Measurements from ENCODE around the gene GFOD2. TPM values are rescaled to one million over a fixed set of nuclear protein-coding genes. Genes with fewer than 3 reads are reported as not detected.

GFOD2 gene
- total RNA-seq, 1 experiment from 2014 or later: 10.7 TPM

GRCh38 chr16:67659675-67660563 lies 59.2 kb downstream of the GFOD2 start, which contains the start of gene ACD:
Gene ACD (minus strand): TSS chr16:67660260. CDS start chr16:67660220, 40 bp downstream.
- DNase-seq (ENCODE audit: low spot score): peak; percentile 71

GRCh38 chr16:67658849-67659674 lies 60.1 kb downstream of the GFOD2 start:
- DNase-seq (ENCODE audit: low spot score): no peak

GRCh38 chr16:67657751-67658518 lies 61.2 kb downstream of the GFOD2 start:
- no peak for DNase-seq (ENCODE audit: low spot score)

DNA sequence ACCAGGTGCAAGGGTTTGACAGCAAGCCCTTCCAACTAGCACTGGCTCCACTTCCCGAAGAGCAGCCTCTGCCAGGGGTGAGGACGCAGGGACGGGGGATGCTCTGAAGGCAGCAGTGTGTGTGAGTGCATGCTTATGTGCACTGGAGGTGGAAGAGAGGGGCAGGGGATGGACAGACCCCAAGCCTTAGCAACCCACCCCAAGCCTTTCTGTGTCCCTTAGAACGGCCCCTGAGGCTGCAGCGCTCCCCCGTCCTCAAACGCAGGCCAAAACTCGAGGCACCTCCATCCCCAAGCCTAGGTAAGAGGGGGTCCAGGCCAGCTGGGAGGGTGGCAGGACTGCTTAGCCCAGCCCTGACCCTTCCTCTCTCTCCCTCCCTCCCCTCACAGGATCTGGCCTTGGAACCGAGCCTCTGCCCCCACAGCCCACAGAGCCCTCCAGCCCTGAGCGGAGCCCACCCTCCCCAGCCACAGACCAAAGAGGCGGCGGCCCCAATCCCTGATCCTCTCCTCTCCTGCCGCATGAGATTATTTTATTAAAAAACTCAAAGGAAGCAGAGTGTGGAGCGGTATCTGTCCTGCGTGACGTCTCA lies 62.0 kb downstream of the GFOD2 start:
- no peak for DNase-seq (ENCODE audit: low spot score)

DNA sequence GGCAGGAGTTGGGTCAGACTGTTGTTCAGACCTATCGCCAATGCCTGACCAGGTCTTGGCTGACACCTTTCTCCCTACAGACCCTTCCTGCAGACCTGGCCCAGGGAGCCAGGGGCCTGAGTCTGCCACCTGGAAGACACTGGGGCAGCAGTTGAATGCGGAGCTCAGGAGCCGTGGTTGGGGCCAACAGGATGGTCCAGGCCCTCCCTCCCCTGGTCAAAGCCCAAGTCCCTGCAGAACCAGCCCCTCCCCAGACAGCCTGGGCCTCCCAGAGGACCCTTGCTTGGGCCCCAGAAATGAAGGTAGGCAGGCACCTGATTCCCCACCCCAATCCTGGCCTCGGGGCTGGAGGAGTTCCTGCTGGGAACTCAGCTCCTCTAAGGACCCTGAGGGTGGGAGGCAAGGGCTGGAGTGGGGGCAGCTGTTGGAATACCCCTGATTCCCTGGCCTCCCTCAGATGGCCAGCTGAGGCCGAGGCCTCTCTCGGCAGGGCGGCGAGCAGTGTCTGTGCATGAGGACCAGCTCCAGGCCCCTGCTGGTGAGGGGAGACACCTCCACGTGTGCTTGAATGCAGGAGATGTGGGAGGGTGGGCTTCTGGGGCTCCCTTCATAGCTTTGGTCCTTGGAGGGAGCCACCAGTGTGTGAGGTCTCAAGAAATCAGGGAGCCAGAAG lies 62.6 kb downstream of the GFOD2 start:
- DNase-seq (ENCODE audit: low spot score): no peak

GRCh38 chr16:67655363-67655762 lies 63.8 kb downstream of the GFOD2 start:
- no peak for DNase-seq (ENCODE audit: low spot score)

DNA sequence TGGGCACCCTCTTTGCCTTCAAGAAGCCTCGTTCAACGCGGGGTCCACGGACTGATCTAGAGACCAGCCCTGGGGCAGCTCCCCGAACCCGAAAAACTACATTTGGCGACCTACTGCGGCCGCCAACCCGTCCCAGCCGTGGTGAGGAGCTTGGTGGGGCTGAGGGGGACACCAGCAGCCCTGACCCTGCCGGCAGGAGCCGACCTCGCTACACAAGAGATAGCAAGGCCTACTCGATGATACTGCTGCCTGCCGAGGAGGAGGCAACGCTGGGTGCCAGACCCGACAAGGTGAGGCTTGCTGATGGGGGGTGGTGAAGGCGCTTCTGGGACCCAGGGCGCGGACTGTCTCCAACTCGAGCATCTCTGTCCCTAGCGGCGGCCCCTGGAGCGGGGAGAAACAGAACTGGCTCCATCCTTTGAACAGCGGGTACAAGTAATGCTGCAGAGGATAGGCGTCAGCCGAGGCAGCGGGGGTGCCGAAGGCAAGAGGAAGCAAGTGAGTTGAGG lies 64.7 kb downstream of the GFOD2 start:
- no peak for DNase-seq (ENCODE audit: low spot score)

DNA sequence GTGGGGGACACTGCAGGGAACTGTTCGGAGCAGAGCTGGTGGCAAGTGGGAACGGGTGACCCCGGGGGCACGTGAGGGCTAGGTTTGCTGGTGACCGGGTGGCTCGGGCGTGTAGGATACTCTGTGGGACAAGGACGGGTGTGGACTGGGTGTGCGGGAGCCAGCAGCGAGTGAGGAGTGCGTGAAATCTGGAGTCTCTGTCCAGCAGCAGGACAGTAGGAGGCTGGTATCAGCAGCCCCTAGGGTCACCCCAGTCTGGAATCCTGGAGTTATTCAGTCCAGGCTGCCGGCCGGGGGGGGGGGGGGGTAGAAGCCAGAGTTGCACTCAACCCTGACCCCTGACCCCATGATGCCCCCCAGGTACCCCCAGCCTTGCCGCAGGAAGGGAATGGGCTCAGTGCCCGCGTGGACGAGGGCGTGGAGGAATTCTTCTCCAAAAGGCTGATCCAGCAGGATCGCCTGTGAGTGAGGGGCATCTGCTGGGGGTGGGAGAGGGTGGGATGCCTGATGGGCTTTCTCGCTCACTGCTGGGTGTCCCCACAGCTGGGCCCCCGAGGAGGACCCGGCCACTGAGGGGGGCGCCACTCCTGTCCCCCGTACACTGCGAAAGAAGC lies 65.2 kb downstream of the GFOD2 start:
- DNase-seq (ENCODE audit: low spot score): no peak

GRCh38 chr16:67653128-67653788 lies 65.9 kb downstream of the GFOD2 start:
- DNase-seq (ENCODE audit: low spot score): no peak

- no peak for DNase-seq (ENCODE audit: low spot score)
Observed at GRCh38 chr16:67652578-67653127, 66.5 kb downstream of the GFOD2 start.

DNA sequence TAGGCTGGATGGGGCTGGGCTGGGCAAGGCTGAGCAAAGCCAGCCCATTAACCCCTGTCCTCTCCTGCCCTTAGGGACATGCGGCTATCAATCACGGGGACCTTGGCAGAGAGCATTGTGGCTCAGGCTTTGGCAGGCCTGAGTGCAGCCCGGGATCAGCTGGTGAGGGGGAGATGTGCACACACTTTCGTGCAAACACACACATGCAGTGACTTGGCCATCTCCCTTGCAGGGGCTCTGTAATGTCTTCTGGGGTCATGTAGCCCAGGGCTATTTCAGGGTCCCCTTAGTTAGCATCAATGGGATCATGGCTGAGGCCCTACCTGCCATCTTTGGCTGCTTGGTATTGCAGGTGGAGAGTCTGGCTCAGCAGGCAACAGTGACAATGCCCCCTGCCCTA lies 67.3 kb downstream of the GFOD2 start:
- no peak for DNase-seq (ENCODE audit: low spot score)

- no peak for DNase-seq (ENCODE audit: low spot score)
Observed at GRCh38 chr16:67651039-67651438, 68.1 kb downstream of the GFOD2 start.

GRCh38 chr16:67650023-67650422 lies 69.1 kb downstream of the GFOD2 start:
- DNase-seq (ENCODE audit: low spot score): no peak

DNA sequence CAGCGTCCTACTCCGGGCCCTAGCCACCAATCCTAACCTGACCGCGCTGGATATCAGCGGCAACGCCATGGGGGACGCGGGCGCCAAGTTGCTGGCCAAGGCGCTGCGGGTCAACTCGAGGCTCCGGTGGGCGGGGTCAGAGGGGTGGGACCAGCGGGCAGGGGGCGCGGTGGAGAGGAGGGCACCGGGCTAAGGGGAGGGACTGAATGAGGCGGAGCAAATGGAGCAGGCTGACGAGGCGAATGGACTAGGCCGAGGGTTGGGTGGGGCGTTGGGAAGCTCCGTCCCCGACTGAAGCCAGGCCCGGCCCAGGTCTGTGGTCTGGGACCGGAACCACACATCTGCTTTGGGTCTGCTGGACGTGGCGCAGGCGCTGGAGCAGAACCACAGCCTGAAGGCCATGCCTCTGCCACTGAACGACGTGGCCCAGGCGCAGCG lies 69.6 kb downstream of the GFOD2 start:
- DNase-seq (ENCODE audit: low spot score): no peak

DNA sequence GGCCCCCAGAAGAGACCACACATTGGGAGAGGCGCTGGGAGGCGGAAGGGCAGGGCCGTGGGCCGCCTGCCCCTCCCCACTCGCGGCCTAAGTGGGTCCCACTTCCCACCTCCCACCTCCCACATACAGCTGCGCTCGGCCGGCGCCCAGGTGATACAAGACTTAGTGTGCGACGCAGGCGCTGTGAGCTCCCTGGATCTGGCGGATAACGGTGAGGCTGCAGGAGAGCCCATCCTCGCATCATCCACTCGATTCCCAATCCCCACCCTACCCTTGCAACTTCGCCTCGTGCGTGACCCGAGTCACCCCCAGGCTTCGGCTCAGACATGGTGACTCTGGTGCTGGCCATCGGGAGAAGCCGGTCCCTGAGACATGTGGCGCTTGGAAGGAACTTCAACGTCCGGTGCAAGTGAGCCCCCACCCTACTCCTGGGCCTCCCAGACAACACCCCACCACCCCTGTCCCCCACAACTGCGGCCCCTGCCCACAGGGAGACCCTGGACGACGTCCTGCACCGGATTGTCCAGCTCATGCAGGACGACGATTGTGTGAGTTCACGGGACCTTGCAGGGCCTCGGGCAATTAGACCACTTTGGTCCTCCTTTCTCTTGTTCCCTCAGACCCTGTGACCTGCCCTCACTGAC lies 70.2 kb downstream of the GFOD2 start:
- DNase-seq (ENCODE audit: low spot score): no peak

DNA sequence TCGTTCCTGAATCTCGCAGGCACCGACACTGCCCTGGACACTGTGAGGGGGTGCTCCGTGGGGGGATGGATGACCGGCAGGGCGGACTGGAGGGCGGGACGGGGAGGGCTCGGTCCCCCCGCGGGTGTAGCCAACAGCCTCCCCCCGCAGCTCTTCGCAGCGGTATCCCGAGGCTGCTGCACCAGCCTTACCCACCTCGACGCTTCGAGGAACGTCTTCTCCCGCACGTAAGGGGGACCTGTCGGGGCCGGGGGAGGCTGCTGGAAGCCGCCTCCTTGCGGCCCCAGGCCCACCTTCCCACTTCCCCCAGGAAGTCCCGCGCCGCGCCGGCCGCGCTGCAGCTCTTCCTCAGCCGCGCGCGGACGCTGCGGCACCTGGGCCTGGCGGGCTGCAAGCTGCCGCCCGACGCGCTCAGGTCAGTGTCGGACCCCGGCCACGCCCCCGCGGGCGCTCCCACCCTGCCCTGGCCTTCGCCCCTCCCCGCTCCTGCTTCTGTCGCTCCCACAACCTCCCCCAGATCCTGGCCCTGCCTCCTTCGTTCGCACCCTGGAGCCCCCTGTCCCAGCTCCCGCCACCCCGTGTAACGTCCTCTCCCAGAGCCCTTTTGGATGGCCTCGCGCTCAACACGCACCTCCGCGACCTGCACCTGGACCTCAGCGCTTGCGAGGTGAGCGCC lies 70.9 kb downstream of the GFOD2 start:
- no peak for DNase-seq (ENCODE audit: low spot score)

DNA sequence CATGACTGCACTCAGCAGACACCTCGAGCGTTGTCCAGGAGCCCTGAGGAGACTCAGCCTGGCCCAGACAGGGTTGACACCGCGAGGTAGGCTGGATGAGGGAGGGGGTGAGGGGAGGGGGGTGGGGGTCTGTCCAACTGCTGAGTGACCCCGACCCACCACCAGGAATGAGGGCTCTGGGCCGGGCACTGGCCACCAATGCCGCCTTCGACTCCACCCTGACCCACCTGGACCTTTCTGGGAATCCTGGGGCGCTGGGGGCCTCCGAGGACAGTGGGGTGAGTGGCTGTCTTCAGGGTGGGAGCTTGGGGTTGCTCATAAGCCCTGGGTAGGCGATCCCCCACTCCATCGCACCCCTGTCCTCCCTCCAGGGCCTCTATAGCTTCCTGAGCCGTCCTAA lies 71.4 kb downstream of the GFOD2 start:
- DNase-seq (ENCODE audit: low spot score): no peak

DNA sequence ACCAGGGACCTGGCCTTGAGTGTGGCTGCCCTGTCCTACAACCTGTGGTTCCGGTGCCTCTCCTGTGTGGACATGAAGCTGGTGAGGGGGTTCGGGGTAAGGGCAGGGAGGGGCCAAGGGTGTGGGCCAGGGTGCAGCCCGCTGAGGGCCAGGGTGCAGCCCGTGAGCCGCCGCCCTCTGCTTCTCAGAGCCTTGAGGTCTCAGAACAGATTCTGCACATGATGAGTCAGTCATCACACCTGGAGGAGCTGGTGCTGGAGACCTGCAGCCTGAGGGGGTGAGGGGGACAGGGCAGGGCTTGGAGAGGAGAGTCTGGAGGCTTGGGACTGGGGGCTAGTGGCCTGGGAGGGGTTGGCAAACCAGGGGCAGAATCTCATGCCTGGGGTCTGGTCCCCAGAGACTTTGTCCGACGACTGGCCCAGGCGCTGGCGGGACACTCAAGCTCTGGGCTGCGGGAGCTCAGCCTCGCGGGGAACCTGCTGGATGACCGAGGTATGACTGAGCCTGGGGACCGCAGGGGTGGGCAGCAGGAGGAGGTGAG lies 71.9 kb downstream of the GFOD2 start:
- no peak for DNase-seq (ENCODE audit: low spot score)

Measured in H4 (cell line).